Psoas muscle (tissue), 8 donors: ENCODE data around the gene CNGA3. TPM values are rescaled to one million over a fixed set of nuclear protein-coding genes. Genes with fewer than 3 reads are reported as not detected.
"Not testable (repeated sequence)": the region's sequence is repeated elsewhere in the genome, so short reads cannot be mapped to it uniquely, and the experiment has no call there.

Source experiments
- ATAC-seq, 4 donors: fragments of 200-7000 bp; cut with Tn5 transposase; one replicate each; pipeline ENCODE4 v1.9.1; 2020; ENCODE audit warnings: moderate library complexity in 3 of 4, mild to moderate bottlenecking in 2 of 4
- DNase-seq, 2 donors: peaks; one replicate each; pipeline ENCODE4 v3.0.0-alpha.2; 2020
- H3K27ac ChIP-seq: fragments of 200-600 bp; one replicate; pipeline ENCODE4 v1.8.0; 2022
- H3K27me3 ChIP-seq, 3 donors: fragments of 200-600 bp in 1 of 3; one replicate each; pipeline versions ENCODE4 v1.6.1 to v1.8.0; 2013 to 2022; ENCODE audit warnings: low read length in 2 of 3, mild to moderate bottlenecking in 2 of 3, moderate library complexity in 1 of 3; ENCODE audit not compliant: insufficient read depth in 3 of 3
- H3K36me3 ChIP-seq, 2 donors: fragments of 200-600 bp in 1 of 2; one replicate each; pipeline versions ENCODE4 v1.6.1 to v1.8.0; 2013 to 2022; ENCODE audit warnings: low read depth in 1 of 2, mild to moderate bottlenecking in 1 of 2, moderate library complexity in 1 of 2; ENCODE audit not compliant: insufficient read depth in 1 of 2
- H3K4me1 ChIP-seq: fragments of 200-600 bp; one replicate; pipeline ENCODE4 v1.8.0; 2022
- H3K4me3 ChIP-seq: fragments of 200-600 bp; one replicate; pipeline ENCODE4 v1.8.0; 2022; ENCODE audit warnings: mild to moderate bottlenecking
- H3K9me3 ChIP-seq: fragments of 200-600 bp; one replicate; pipeline ENCODE4 v1.8.0; 2022
- WGBS, 3 donors: extraction: QIAGEN DNeasy Blood & Tissue Kit; methylation state at CpG; one replicate each; pipeline versions ENCODE4 v1.1.6 to v1.1.7; 2013; 5-methylcytosine and 5-hydroxymethylcytosine counted together
- intact Hi-C, 2 donors: fragments of 100-400 bp; cut with DNase I; formaldehyde crosslinking; loops; one replicate each; pipeline versions ENCODE4 v1.11.0 to v1.14.2; 2022
- polyA plus RNA-seq, 3 donors: library from polyadenylated mRNA; stranded (reverse); fragments of 200-250 nt; gene quantifications; one replicate each; pipeline ENCODE4 v1.2.3, GENCODE V29; 2013
- total RNA-seq, 4 donors: library from RNA; stranded (reverse); fragmentation: NEBNext Ultra II Directional in 2 of 4; extraction: Animal tissue kit (Norgen Biotek cat#: 25700) in 2 of 4; gene quantifications; one replicate each; pipeline versions ENCODE4 v1.2.1 to v1.2.4, GENCODE V29; 2021 to 2023
- TF ChIP-seq, protein P1 (sequence below): fragments of 200-600 bp; IDR thresholded peaks from one replicate; pipeline ENCODE4 v1.8.0; 2022; ENCODE audit warnings: antibody characterized with exemption
- donor health status: healthy with polysubstance abuse.
- donor health status: DM: no; HTN: no; CAD: no; lungs with moderate emphysema.
- donor health status: Bipolar disorder and iron deficiency.
- donor health status: healthy.
- donor health status: DM: yes; HTN: yes; CAD: no.
- donor health status: DM: no; HTN: no; CAD: no.
- donor health status: DM: no; HTN: no; CAD: no.
- donor health status: DM: yes; HTN: yes; CAD: no.

Gene CNGA3
- total and polyA plus RNA-seq, 7 donors, result 0.03 TPM; not detected in 6

DNA sequence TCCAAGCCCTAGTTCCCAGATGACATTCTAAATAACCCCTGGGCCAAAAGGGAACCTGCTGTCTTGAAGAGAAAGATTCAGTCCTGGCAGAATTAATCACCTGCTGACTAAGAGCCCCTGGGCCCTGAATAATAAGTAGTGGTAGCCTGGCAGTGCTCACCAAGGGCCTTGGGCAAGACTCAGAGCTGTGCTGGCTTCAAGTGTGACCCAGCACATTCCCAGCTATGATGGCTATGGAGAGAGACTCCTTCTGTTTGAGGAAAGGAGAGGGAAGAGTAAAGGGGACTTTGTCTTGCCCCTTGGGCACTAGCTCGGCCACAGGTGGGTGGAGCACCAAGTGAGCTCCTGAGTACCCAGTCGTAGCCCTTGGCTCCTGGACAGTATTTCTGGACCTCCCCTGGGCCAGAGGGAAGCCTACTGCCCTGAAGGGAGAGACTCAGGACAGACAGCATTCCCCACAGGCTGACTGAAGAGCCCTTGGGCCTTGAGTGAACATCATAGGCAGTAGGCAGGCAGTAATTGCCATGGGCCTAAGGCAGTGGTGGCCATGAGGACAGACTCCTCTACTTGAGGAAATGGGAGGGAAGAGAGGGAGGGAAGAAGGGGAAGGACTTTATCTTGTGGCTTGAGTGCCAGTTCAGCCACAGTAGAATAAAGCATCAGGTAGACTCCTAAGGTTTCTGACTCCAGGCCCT is 58.4 kb downstream of the CNGA3 start:
- H3K9me3 ChIP-seq, result no peaks in the 10 kb centered on the region
- no peaks in the 10 kb centered on the region for H3K36me3 ChIP-seq
- H3K27ac ChIP-seq, result no peak overlapping the region
- H3K4me1 ChIP-seq, result no peaks in the 10 kb centered on the region
- DNase-seq (no peak), ATAC-seq (no peak)
- H3K4me3 ChIP-seq, result no peak overlapping the region
- TF ChIP-seq, protein P1, sequence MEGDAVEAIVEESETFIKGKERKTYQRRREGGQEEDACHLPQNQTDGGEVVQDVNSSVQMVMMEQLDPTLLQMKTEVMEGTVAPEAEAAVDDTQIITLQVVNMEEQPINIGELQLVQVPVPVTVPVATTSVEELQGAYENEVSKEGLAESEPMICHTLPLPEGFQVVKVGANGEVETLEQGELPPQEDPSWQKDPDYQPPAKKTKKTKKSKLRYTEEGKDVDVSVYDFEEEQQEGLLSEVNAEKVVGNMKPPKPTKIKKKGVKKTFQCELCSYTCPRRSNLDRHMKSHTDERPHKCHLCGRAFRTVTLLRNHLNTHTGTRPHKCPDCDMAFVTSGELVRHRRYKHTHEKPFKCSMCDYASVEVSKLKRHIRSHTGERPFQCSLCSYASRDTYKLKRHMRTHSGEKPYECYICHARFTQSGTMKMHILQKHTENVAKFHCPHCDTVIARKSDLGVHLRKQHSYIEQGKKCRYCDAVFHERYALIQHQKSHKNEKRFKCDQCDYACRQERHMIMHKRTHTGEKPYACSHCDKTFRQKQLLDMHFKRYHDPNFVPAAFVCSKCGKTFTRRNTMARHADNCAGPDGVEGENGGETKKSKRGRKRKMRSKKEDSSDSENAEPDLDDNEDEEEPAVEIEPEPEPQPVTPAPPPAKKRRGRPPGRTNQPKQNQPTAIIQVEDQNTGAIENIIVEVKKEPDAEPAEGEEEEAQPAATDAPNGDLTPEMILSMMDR, result no peak
- 77 to 86% (median 86%) methylated on average over 2 of the region's 2 CpGs for WGBS, 3 donors
- intact Hi-C loops, result no loop called here
- H3K27me3 ChIP-seq, result no peaks in the 10 kb centered on the region

DNA sequence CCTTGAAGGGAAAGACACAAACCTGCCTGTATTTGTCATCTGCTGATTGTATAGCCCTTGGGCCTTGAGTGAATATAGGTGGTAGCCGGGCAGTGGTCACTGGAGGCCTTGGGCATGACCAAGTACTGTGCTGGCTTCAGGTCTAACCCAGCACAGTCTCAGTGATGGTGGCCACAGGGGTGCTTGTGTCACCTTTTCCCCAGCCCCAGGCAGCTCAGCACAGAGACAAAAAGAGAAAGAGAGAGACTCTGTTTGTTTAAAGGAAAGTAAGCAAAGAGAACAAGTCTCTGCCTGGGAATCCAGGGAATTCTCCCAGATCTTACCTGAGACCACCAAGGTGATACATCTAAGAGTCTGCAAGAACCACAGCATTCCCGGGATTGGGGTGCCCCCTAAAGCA is 59.0 kb downstream of the CNGA3 start:
- no peak for DNase-seq
- WGBS, 3 donors, result 85 to 93% (median 93%) methylated on average over 2 of the region's 2 CpGs
- no peak overlapping the region for H3K27ac ChIP-seq

DNA sequence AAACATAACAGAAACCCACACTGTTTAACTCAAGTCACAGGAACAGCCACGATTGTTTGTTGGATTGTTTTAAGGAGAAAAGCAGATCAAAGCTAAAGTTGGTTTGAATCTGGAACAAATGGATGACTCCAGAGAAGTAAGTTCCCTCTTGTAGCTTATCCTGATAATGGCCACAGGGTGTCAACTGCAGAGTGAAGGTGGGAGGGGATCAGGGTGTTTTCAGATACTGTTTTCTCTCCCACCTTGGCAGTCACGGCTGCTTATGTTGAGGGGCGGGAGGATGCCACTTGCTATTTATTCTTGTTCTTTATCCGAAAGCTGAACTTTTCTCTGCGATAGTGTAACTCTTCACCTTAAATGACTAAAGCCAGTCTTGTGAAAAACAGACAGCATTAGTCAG is 61.9 kb downstream of the CNGA3 start:
- Histone ChIP-seq H3K4me1 (no peaks in the 10 kb centered on the region), H3K27me3 (no peaks in the 10 kb centered on the region), H3K4me3 (no peak overlapping the region), H3K27ac (no peak overlapping the region), H3K36me3 (no peaks in the 10 kb centered on the region), H3K9me3 (no peaks in the 10 kb centered on the region)
- no peak for DNase-seq
- TF ChIP-seq, protein P1, result no peak
- intact Hi-C loops, result no loop called here
- WGBS, 3 donors, result 78 to 81% (median 81%) methylated on average over 5 of the region's 5 CpGs
- no peak for ATAC-seq

More for the DNA sequence above, 59.0 kb downstream of the CNGA3 start:
- no peaks in the 10 kb centered on the region for H3K4me1 ChIP-seq
- H3K27me3 ChIP-seq, result no peaks in the 10 kb centered on the region
- H3K4me3 ChIP-seq, result no peak overlapping the region
- H3K36me3 ChIP-seq, result no peaks in the 10 kb centered on the region
- TF ChIP-seq, protein P1, result no peak
- no peak for ATAC-seq
- no peaks in the 10 kb centered on the region for H3K9me3 ChIP-seq
- intact Hi-C loops, result no loop called here

DNA sequence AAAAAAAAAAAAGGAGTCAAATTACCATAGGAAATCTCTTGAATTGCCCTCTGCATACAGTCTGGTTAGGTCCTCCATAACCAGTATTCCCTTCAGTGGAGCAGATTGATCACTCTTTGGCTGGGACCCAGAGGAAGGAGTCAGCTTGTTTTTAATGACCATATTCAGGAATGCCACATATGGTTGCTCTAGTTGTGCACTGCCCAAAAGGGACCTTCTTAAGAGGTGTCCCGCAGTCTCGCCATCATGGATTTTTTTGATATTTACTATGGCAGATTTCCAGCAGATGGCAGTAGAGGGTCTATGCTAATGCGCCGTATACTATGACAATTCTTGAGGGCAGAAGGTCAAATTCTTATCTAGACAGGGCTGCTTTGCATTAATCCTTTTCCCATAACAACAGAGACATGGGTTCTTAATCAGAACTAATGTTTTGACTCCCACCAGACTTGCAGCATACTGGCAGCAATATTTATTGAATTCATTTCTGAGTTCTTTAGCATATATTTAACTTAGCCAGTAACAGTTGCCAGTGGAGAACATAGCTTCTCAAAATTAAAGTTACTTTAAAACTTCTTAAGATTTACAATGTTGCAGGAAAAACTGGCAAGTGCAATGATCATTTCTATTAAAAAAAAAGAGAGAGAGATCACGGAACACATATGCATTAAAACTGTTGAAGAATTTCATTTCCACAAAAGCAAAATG is 66.6 kb downstream of the CNGA3 start:
- H3K9me3 ChIP-seq, result no peaks in the 10 kb centered on the region
- H3K36me3 ChIP-seq, result no peaks in the 10 kb centered on the region
- DNase-seq, result no peak
- WGBS, 3 donors, result 33 to 34% (median 34%) methylated on average over 5 of the region's 5 CpGs
- no peaks in the 10 kb centered on the region for H3K27me3 ChIP-seq
- no peak overlapping the region for H3K4me3 ChIP-seq
- H3K4me1 ChIP-seq, result no peaks in the 10 kb centered on the region
- TF ChIP-seq, protein P1, result peak; percentile 59
- no peak overlapping the region for H3K27ac ChIP-seq
- intact Hi-C loops, result loop anchor here (5.0 to 10.0 kb wide), 4 partner anchors 102 to 422 kb away; partner anchors contain the start of genes COA5 (in 1 of the 2) and UNC50 (in 1 of the 2)
- ATAC-seq, result peak; percentile 44 to 73 (median 67)

DNA sequence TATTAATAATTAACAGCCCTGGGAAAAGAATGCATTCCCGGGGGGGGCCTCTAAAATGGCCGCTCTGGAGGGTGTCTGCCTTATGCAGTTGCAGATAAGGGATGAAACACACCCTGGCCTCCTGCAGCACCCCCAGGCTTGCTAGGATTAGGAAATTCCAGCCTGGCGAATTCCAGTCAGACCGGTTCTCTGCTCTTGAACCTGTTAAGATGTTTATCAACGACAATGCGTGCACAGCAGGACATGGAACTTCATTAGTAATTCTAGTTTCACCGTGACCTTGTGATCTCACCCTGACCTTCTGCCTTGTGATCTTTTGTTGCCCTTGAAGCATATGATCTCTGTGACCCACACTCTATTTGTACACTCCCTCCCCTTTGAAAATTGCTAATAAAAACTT is 68.0 kb downstream of the CNGA3 start:
- not testable (repeated sequence) for DNase-seq, H3K4me3 ChIP-seq, H3K27me3 ChIP-seq, H3K27ac ChIP-seq, H3K9me3 ChIP-seq, H3K4me1 ChIP-seq, ATAC-seq, H3K36me3 ChIP-seq
- 94 to 95% (median 94%) methylated on average over 7 of the region's 7 CpGs for WGBS, 3 donors
- intact Hi-C loops, result loop anchor here (5.0 to 10.0 kb wide), 4 partner anchors 101 to 421 kb away; partner anchors contain the start of genes COA5 (in 1 of the 2) and UNC50 (in 1 of the 2)

DNA sequence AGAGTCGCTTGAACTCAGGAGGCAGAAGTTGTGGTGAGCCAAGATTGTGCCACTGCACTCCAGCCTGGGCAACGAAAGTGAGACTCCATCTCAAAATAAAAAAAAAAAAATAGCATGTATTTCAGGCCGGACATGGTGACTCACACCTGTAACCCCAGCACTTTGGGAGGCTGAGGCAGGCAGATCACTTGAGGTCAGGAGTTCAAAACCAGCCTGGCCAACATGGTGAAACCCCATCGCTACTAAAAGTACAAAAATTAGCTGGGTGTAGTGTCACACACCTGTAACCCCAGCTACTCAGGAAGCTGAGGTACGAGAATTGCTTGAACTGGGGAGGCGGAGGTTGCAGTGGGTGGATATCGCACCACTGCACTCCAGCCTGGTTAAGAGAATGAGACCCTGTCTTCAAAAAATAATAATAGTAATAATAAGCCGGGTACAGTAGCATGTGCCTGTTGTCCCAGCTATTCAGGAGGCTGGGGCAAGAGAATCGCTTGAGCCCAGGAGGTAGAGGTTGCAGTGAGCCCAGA is 69.5 kb downstream of the CNGA3 start:
- intact Hi-C loops, result loop anchor here (10.0 kb wide), 3 partner anchors 99 to 419 kb away; partner anchors contain the start of genes COA5 (in 1 of the 2) and UNC50 (in 1 of the 2)
- H3K27me3 ChIP-seq, H3K27ac ChIP-seq, H3K4me3 ChIP-seq, DNase-seq, ATAC-seq, H3K36me3 ChIP-seq, H3K9me3 ChIP-seq, H3K4me1 ChIP-seq: not testable (repeated sequence)
- WGBS, 3 donors, result 88 to 93% (median 92%) methylated on average over 9 of the region's 9 CpGs
